Neural crest cell (in vitro differentiated cells): ENCODE measurements around the gene PEPD. TPM values are rescaled to one million over a fixed set of nuclear protein-coding genes. Genes with fewer than 3 reads are reported as not detected.

Source experiments
- DNase-seq: peaks from one replicate; pipeline ENCODE4 v3.0.0; 2021; ENCODE audit warnings: low read depth, mixed read lengths, low spot score
- H3K27ac Mint-ChIP-seq: one replicate; pipeline ENCODE4 v1.8.0; 2021; ENCODE audit warnings: mild to moderate bottlenecking, mixed read lengths; ENCODE audit not compliant: unreplicated experiment
- H3K27me3 Mint-ChIP-seq: 2 replicates; pipeline ENCODE4 v1.8.0; 2021; ENCODE audit warnings: low read depth, mild to moderate bottlenecking, mixed read lengths
- H3K36me3 Mint-ChIP-seq: 2 replicates; pipeline ENCODE4 v1.8.0; 2021; ENCODE audit warnings: low read depth, mild to moderate bottlenecking, mixed read lengths
- H3K4me1 Mint-ChIP-seq: 2 replicates; pipeline ENCODE4 v1.8.0; 2021; ENCODE audit warnings: mixed read lengths
- H3K4me3 Mint-ChIP-seq: one replicate; pipeline ENCODE4 v1.8.0; 2021; ENCODE audit warnings: mild to moderate bottlenecking, mixed read lengths
- H3K9me3 Mint-ChIP-seq: 2 replicates; pipeline ENCODE4 v1.8.0; 2021; ENCODE audit warnings: mixed read lengths
- total RNA-seq: library from RNA; stranded (reverse); gene quantifications from 2 replicates; pipeline ENCODE4 v1.2.1, GENCODE V29; 2021
- TF ChIP-seq, protein P1 (sequence below): fragments of 200-600 bp; sonication (generic); conservative IDR thresholded peaks from 2 replicates; pipeline ENCODE4 v1.5.0; 2021; ENCODE audit warnings: antibody characterized with exemption, mild to moderate bottlenecking

The PEPD gene
- total RNA-seq, 1 donor from 2014 or later: 39.0 TPM

DNA sequence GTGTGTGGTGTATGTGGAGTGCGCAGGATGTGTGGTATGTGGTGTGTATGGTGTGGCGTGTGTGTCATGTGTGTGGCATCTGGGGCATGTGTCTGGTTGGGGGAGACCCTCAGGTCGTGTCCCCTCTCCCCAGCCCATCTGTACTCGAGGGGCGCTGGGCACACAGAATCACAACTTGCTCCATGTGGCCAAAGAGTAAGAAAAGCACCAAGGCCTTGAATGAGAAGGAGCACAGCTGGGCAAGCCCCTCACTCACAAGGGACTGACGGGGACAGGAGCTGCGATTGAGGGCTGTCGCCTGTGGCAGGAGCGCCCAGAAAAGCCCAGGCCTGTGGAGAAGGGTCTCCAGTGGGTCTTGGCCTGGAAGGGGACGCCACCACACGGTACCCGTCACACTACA, 62.8 kb downstream of the PEPD start:
- Mint-ChIP-seq H3K9me3 (no peaks in the 10 kb centered on the region), H3K4me1 (peaks cover 12% of the 10 kb centered on the region), H3K27ac (no peak overlapping the region), H3K36me3 (no peaks in the 10 kb centered on the region), H3K27me3 (no peaks in the 10 kb centered on the region), H3K4me3 (no peak overlapping the region)
- no peak for DNase-seq
- TF ChIP-seq, protein P1, sequence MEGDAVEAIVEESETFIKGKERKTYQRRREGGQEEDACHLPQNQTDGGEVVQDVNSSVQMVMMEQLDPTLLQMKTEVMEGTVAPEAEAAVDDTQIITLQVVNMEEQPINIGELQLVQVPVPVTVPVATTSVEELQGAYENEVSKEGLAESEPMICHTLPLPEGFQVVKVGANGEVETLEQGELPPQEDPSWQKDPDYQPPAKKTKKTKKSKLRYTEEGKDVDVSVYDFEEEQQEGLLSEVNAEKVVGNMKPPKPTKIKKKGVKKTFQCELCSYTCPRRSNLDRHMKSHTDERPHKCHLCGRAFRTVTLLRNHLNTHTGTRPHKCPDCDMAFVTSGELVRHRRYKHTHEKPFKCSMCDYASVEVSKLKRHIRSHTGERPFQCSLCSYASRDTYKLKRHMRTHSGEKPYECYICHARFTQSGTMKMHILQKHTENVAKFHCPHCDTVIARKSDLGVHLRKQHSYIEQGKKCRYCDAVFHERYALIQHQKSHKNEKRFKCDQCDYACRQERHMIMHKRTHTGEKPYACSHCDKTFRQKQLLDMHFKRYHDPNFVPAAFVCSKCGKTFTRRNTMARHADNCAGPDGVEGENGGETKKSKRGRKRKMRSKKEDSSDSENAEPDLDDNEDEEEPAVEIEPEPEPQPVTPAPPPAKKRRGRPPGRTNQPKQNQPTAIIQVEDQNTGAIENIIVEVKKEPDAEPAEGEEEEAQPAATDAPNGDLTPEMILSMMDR: no peak

DNA sequence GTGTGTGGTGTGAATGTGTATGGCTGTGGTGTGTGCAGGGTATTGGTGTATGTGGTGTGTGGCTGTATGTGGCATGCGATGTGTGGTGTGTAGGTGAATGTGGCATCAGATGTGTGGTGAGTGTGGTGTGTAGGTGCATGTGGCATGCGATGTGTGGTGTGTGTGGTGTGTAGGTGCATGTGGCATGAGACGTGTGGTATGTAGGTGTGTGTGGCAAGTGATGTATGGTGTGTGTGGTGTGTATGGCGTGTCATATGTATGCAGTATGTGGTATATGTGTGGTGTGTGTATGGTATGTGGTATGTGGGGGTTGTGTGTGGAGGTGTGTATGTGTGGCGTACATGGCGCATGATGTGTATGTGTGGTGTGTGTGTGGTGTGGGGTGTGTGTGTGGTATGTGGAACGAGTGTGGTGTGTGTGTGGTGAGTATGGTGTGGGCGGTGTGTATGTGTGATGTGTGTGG, 63.4 kb downstream of the PEPD start:
- Mint-ChIP-seq H3K27ac (no peak overlapping the region), H3K27me3 (no peaks in the 10 kb centered on the region), H3K36me3 (no peaks in the 10 kb centered on the region), H3K4me3 (no peak overlapping the region), H3K9me3 (no peaks in the 10 kb centered on the region), H3K4me1 (peaks cover 8% of the 10 kb centered on the region)
- no peak for DNase-seq
- TF ChIP-seq, protein P1: no peak

DNA sequence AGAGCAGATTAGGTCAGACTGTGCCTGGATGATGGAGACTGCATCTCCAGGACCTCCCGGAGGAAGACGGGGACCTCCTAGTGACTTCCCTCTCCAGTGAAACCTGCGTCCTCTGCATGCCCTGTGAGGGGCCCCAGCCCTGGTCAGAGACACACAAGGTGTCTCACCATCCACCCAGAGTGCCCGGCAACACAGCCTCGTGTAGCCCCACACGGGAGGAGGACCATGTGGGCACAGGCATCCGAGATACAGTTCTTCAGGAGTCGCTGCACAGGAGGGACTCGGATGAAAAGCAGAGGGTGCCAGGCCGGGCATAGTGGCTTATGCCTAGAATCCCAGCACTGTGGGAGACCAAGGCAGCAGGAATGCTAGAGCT, 64.8 kb downstream of the PEPD start:
- TF ChIP-seq, protein P1: no peak
- DNase-seq: no peak
- H3K27ac Mint-ChIP-seq: no peak overlapping the region
- no peaks in the 10 kb centered on the region for H3K36me3 Mint-ChIP-seq
- H3K27me3 Mint-ChIP-seq: no peaks in the 10 kb centered on the region
- H3K4me3 Mint-ChIP-seq: no peak overlapping the region
- no peaks in the 10 kb centered on the region for H3K4me1 Mint-ChIP-seq
- no peaks in the 10 kb centered on the region for H3K9me3 Mint-ChIP-seq

DNA sequence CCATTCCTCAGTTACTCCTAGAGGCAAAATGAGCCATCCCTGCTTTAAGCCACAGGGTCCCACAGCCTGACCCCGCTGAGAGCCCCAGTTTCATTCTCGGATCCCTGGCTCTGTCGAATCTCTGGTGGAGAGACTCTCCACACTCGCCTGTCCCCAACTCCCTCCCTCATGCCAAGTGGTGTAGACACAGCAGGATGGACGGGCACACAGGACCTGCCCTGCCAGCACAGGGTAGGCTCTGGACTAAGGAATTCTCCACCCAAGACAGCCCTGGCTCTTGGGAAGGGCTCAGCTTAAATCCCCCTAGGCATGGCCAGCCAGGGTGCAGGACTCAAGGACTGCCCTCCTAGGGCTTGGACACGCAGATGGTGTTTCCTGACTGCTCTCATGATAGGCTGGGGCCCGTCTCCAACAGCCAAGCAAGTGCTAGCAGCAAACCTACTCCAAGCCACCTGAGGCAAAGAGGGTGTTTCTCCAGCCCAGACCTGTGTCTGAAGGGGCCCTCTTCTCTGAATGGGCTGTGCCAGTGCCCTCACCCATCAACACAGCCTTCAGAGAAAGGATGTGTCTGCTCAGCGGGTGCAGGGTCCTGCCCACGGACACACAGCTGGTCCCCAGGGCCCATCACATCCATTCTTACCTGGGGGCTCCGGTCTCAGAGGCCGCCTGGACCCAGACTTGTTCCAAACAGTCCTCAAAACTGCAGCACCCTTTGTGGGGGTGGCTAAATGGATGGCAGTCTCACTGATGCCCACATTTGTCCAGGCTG, 65.3 kb downstream of the PEPD start:
- H3K4me3 Mint-ChIP-seq: no peak overlapping the region
- no peaks in the 10 kb centered on the region for H3K4me1 Mint-ChIP-seq
- TF ChIP-seq, protein P1: no peak
- no peaks in the 10 kb centered on the region for H3K36me3 Mint-ChIP-seq
- H3K27me3 Mint-ChIP-seq: no peaks in the 10 kb centered on the region
- DNase-seq: no peak
- no peaks in the 10 kb centered on the region for H3K9me3 Mint-ChIP-seq
- no peak overlapping the region for H3K27ac Mint-ChIP-seq

DNA sequence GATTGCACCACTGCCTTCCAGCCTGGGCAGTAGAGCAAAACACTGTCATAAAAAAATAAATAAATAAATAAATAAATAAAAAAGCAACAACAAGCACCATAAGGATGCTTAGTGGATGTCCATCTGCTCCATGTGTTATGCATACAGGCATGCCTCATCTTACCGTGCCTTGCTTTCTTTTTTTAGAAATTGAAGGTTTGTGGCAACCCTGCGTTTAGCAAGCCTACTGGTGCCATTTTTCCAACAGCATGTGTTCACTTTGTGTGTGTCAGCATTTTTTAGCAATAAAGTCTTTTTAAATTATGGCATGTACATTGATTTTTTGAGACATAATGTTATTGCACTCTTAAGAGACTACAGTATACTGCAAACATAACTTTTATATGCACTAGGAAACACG, 68.3 kb downstream of the PEPD start:
- H3K9me3 Mint-ChIP-seq: no peaks in the 10 kb centered on the region
- peaks cover 3% of the 10 kb centered on the region for H3K36me3 Mint-ChIP-seq
- peaks cover 4% of the 10 kb centered on the region for H3K4me1 Mint-ChIP-seq

More for the DNA sequence above, 68.3 kb downstream of the PEPD start:
- no peak for DNase-seq
- H3K4me3 Mint-ChIP-seq: no peak overlapping the region
- H3K27ac Mint-ChIP-seq: no peak overlapping the region
- no peaks in the 10 kb centered on the region for H3K27me3 Mint-ChIP-seq
- TF ChIP-seq, protein P1: no peak
